Mucosa of gallbladder (tissue), 1 donor: ENCODE results near the gene TUSC2. TPM values are rescaled to one million over a fixed set of nuclear protein-coding genes. Genes with fewer than 3 reads are reported as not detected.
"Not testable (repeated sequence)": the region's sequence is repeated elsewhere in the genome, so short reads cannot be mapped to it uniquely, and the experiment has no call there.

Source experiments
- DNase-seq: peaks from one replicate; pipeline ENCODE4 v3.0.0-alpha.2; 2020; ENCODE audit warnings: low spot score
- total RNA-seq: library from RNA; stranded (reverse); gene quantifications from one replicate; pipeline ENCODE4 v1.2.1, GENCODE V29; 2021
- donor health status: DM: no; HTN: no; CAD: no.

Gene TUSC2
- total RNA-seq, 1 donor from 2014 or later: 42.5 TPM

- DNase-seq: no peak
These were observed 33.3 kb downstream of the TUSC2 start for GRCh38 chr3:50294492-50295403.

DNA sequence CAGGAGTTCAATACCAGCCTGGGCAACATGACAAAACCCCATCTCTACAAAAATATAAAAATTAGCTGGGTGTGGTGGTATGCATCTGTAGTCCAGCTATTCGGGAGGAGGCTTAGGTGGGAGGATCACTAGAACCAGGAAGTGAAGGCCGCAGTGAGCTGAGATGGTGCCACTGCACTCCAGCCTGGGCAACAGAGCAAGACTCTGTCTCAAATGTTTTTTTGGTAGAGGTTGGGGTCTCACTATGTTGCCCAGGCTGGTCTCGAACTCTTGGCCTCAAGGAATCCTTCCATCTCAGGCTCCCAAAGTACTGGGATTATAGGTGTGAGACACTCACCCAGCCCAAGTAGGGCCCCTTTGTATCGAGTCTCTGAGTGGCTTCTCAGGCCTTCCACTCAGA, 33.9 kb downstream of the TUSC2 start:
- no peak for DNase-seq

GRCh38 chr3:50293079-50293801, 34.8 kb downstream of the TUSC2 start:
- DNase-seq: no peak

- DNase-seq: peak; percentile 99
These were observed 35.6 kb downstream of the TUSC2 start, which contains the start of gene IFRD2 for GRCh38 chr3:50292159-50293078. TSS of gene IFRD2 (minus strand) at chr3:50292429. CDS start at chr3:50292274, 155 bp downstream.

DNA sequence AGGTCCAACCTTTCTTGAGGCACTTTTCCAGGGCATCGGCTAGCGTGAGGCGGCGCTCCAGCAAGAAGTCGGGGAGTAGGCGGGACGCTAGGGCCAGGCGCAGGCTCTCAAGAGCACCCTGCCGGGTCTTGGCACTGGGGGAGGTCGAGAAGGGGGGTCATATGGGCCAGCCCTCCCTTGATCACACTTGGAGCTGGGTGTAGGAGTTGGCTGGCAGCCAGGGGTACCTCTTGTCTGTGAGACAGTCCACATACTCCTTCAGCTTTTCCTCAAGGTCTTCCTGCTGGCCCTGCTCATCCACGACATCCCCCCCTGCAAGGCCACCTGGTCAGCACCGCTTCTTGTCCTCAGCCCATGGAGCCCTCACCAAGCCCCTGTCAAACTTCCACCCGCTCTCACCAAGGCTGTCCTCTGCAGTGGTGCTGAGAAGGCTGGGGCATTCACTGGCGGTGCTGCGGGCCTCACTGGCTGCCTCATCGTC, 37.8 kb downstream of the TUSC2 start:
- no peak for DNase-seq

DNA sequence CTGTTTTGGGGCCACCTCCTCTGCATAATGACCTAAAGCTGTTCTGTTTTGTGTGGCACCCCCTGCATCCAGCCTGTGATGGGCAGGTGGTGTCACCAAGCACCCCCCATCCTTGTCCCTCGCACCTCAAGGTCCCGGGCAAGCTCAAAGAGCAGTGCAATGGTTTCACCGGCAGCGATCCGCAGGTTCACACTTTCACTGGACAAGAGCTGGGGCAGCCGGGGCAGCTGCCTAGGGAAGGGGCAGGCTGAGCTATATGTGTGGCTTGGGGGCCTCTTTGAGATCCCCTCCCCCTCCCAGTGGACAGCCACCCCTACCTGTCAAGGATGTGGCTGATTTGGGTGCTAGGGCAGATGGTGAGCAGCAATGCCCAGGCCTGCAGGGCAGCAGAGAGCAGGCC, 38.9 kb downstream of the TUSC2 start:
- no peak for DNase-seq

- DNase-seq: no peak
These were observed 39.5 kb downstream of the TUSC2 start for GRCh38 chr3:50288387-50289007.

- DNase-seq: no peak
These were observed 40.8 kb downstream of the TUSC2 start for GRCh38 chr3:50287262-50287661.

DNA sequence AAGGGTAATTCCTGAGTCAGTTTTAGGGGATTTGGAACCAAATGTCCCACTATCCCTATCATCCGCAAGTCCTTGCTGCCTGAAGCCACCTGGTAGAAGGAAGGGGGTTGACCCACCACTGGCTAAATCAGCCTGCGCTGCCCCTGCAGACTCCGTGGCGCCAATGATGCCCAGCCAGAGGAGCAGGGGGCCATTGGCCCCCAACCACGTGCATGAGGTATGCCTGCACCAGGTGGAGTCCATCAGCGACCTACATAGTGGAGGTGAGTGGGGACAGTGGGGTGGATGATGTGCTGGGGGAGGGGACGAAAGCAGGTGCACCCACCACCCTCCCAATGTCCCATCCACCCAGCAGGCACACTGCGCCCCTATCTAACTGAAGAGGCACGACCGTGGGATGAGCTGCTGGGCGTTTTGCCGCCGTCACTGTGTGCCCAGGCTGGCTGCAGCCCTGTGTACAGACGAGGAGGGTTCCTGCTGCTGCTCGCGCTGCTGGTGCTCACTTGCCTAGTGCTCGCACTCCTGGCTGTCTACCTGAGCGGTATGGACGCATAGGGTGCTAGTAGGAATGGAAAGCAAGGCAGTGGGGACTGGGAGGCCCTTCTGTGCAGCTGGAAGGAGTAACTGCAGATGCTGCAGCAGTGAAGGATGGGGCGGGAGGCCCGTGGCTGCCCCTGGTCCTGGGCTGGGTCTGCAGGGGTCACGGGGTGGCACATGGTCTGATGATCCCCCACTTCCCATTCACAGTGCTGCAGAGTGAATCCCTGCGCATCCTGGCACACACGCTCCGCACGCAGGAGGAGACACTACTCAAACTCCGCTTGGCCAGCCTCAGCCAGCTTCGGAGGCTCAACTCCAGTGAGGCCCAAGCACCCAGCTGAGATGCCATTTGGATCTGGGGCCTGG, 41.4 kb downstream of the TUSC2 start:
- no peak for DNase-seq

GRCh38 chr3:50284121-50284520, 43.9 kb downstream of the TUSC2 start:
- not testable (repeated sequence) for DNase-seq

DNA sequence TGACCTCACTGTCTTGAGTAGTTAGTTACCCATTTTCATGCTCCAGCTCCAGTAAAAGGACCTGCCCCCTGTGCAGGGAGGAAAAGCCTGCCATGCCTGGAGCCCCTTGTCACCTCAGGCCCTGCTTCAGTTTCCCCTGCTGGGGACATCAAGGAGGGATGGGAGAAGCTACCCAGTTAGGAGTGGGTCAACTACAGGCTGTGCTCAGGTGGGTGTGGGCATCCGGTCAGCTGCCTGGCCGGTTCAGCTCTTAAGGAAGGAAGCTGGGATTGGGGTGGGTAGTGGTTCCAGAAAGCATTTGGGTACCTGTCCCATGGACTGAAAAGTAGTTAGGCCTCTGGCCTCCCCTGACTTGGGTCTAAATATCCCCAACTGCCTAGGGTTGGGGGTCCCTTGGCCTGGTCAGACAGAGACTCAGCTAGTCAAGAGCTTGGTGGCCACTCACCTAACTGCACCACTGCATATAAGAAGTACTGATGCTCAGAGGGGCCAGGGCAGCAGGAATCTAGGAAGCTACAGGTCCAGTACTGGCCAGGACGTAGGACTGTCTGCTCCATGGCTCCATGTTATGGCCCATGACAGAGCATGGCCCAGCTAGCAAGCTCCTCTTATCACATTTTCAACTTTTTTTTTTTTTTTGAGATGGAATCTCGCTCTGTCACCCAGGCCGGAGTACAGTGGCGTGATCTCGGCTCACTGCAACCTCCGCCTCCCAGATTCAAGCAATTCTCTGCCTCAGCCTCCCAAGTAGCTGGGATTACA, 48.6 kb downstream of the TUSC2 start:
- DNase-seq: no peak

GRCh38 chr3:50278880-50279224, 49.2 kb downstream of the TUSC2 start, which contains the start of gene LSMEM2:
TSS of gene LSMEM2 (plus strand) at chr3:50279087. CDS start at chr3:50279114, 27 bp downstream.
- DNase-seq: no peak

DNA sequence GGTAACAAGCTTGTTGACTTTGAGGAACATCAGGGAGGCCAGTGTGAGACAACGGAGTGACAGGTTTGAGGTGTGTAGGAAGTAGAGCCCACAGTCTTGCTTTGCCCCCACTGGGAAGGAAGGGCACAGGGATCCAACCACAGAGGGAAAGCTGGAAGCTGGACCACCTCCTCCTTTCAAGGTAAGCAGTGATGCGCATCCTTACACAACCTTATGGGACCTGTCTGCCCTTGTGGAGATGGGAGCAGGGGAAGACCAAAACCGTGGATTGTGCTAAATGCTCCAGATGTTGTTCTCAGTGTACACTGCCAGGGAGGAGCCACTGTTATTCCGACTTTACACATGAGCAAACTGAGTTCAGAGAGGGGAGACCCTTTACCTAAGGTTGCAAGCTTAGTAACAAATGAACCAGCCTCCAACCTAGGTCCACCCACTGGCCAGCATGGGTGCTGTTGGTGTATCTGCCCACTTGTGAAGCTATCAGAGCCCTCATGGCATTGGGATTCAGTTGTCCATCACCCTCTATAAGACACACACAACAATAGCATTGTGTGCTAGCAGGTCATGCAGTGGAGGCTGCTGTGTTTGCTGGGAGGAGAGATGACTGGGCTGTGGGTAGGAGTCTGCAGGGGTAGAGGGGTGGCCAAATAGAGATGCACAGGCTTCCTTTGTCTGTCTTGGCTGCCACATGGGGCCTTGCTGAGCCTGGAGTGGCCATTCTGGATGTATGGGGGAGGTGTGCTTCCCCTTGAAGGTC, 49.7 kb downstream of the TUSC2 start:
- DNase-seq: no peak

- no peak for DNase-seq
These were observed 51.3 kb downstream of the TUSC2 start for GRCh38 chr3:50276762-50277101.

- DNase-seq: no peak
These were observed 51.8 kb downstream of the TUSC2 start for GRCh38 chr3:50275996-50276761.

GRCh38 chr3:50275141-50275995, 52.7 kb downstream of the TUSC2 start:
- no peak for DNase-seq
